HuH-7.5 (cell line): ENCODE results near the gene ZNF532.
A peak's percentile ranks its signal among the peaks of the same experiment; 100 is the strongest.
"Not testable (repeated sequence)": the region's sequence is repeated elsewhere in the genome, so short reads cannot be mapped to it uniquely, and the experiment has no call there.

Experiments
- DNase-seq: peaks from one replicate; pipeline ENCODE4 v3.0.0; 2011; ENCODE audit warnings: low spot score

Gene ZNF532

GRCh38 chr18:58864146-58865032, at the start of gene ZNF532:
ZNF532 (plus strand) TSS chr18:58864877. CDS start in a region left out here.
- DNase-seq, result peak; percentile 32

GRCh38 chr18:58819051-58819450, 45.6 kb upstream of the ZNF532 start:
- DNase-seq, result no peak

- DNase-seq, result no peak
Observed at GRCh38 chr18:58820251-58820650, 44.4 kb upstream of the ZNF532 start.

- DNase-seq, result no peak
Observed at GRCh38 chr18:58822944-58823343, 41.7 kb upstream of the ZNF532 start.

- no peak for DNase-seq
Observed at GRCh38 chr18:58823412-58823811, 41.3 kb upstream of the ZNF532 start.

GRCh38 chr18:58826926-58827325, 37.8 kb upstream of the ZNF532 start:
- DNase-seq, result not testable (repeated sequence)

- DNase-seq, result no peak
Observed at GRCh38 chr18:58827428-58827827, 37.2 kb upstream of the ZNF532 start.

- DNase-seq, result no peak
Observed at GRCh38 chr18:58827886-58828285, 36.8 kb upstream of the ZNF532 start.

- no peak for DNase-seq
Observed at GRCh38 chr18:58828399-58829121, 36.1 kb upstream of the ZNF532 start.

- no peak for DNase-seq
Observed at GRCh38 chr18:58829263-58829662, 35.4 kb upstream of the ZNF532 start.

GRCh38 chr18:58829886-58830285, 34.8 kb upstream of the ZNF532 start:
- DNase-seq, result not testable (repeated sequence)

GRCh38 chr18:58831606-58832005, 33.1 kb upstream of the ZNF532 start:
- no peak for DNase-seq

GRCh38 chr18:58838165-58838860, 26.4 kb upstream of the ZNF532 start:
- DNase-seq, result no peak

- DNase-seq, result no peak
Observed at GRCh38 chr18:58838946-58839345, 25.7 kb upstream of the ZNF532 start.

GRCh38 chr18:58842978-58843687, 21.5 kb upstream of the ZNF532 start:
- no peak for DNase-seq

- no peak for DNase-seq
Observed at GRCh38 chr18:58843688-58844035, 21.0 kb upstream of the ZNF532 start.

GRCh38 chr18:58844871-58845270, 19.8 kb upstream of the ZNF532 start:
- no peak for DNase-seq

- no peak for DNase-seq
Observed at GRCh38 chr18:58845928-58846724, 18.6 kb upstream of the ZNF532 start.

GRCh38 chr18:58847383-58848071, 17.1 kb upstream of the ZNF532 start:
- DNase-seq, result no peak

GRCh38 chr18:58848685-58849084, 16.0 kb upstream of the ZNF532 start:
- DNase-seq, result no peak
